Measurements from ENCODE around the gene AARSD1. TPM values are rescaled to one million over a fixed set of nuclear protein-coding genes. Genes with fewer than 3 reads are reported as not detected.
"Not testable (repeated sequence)": the region's sequence is repeated elsewhere in the genome, so short reads cannot be mapped to it uniquely, and the experiment has no call there.

The AARSD1 gene
- total RNA-seq, 1 experiment from 2014 or later = 69.0 TPM

GRCh38 chr17:42924891-42925290 lies 39.4 kb downstream of the AARSD1 start:
- Mint-ChIP-seq H3K27ac (ENCODE audit: unreplicated experiment) (no peak overlapping the region), H3K9me3 (ENCODE audit: unreplicated experiment) (no peaks in the 10 kb centered on the region), H3K4me3 (ENCODE audit: unreplicated experiment) (no peak overlapping the region), H3K36me3 (ENCODE audit: insufficient read depth, unreplicated experiment) (peaks cover 2% of the 10 kb centered on the region), H3K4me1 (ENCODE audit: low read depth, unreplicated experiment) (no peaks in the 10 kb centered on the region), H3K27me3 (ENCODE audit: insufficient read depth, unreplicated experiment) (no peaks in the 10 kb centered on the region)
- H3K27me3 ChIP-seq (replicated peaks; ENCODE audit: control insufficient read depth, insufficient read depth, low read length) = no peaks in the 10 kb centered on the region
- no peak overlapping the region for H3K4me3 ChIP-seq (ENCODE audit: low read depth, low read length)
- POLR2A ChIA-PET = no interaction called here
- no peak for TF ChIP-seq CTCF (IDR thresholded peaks at IDR 0.05; ENCODE audit: insufficient read depth in 1 of 2, low read depth in 1 of 2, low read length in 1 of 2, severe bottlenecking in 1 of 2, unreplicated experiment in 1 of 2)
- CTCF ChIA-PET = no interaction called here
- no peak for DNase-seq
- no peaks in the 10 kb centered on the region for H3K9me3 ChIP-seq
- no peaks in the 10 kb centered on the region for H3K36me3 ChIP-seq (ENCODE audit: control insufficient read depth, insufficient read depth, low read length)
- BruUV-seq (replicated peaks) = no TSS peak
- intact Hi-C loops (cut with micrococcal nuclease; ENCODE audit: unreplicated experiment) = loop anchor here (5.0 kb wide), 1 partner anchor 38 kb away; no protein-coding TSS in a partner anchor
- H3K4me1 ChIP-seq = peaks cover 12% of the 10 kb centered on the region

GRCh38 chr17:42923472-42923871 lies 40.8 kb downstream of the AARSD1 start:
- H3K27me3 Mint-ChIP-seq (ENCODE audit: insufficient read depth, unreplicated experiment); H3K36me3 Mint-ChIP-seq (ENCODE audit: insufficient read depth, unreplicated experiment); DNase-seq; H3K4me3 ChIP-seq (ENCODE audit: low read depth, low read length); H3K4me1 ChIP-seq; POLR2A ChIA-PET; H3K9me3 ChIP-seq; H3K27me3 ChIP-seq (replicated peaks; ENCODE audit: control insufficient read depth, insufficient read depth, low read length); BruUV-seq (replicated peaks); intact Hi-C loops (cut with micrococcal nuclease; ENCODE audit: unreplicated experiment); H3K27ac Mint-ChIP-seq (ENCODE audit: unreplicated experiment); H3K4me1 Mint-ChIP-seq (ENCODE audit: low read depth, unreplicated experiment); H3K9me3 Mint-ChIP-seq (ENCODE audit: unreplicated experiment); H3K4me3 Mint-ChIP-seq (ENCODE audit: unreplicated experiment); H3K36me3 ChIP-seq (ENCODE audit: control insufficient read depth, insufficient read depth, low read length): not testable (repeated sequence)
- CTCF ChIA-PET = interaction anchor here (0.7 kb wide), 1 partner anchor 107 kb away, joined by 4 read pairs; no protein-coding TSS in a partner anchor

- Histone ChIP-seq H3K4me3 (ENCODE audit: low read depth, low read length) (no peak overlapping the region), H3K27me3 (replicated peaks; ENCODE audit: control insufficient read depth, insufficient read depth, low read length) (no peaks in the 10 kb centered on the region), H3K4me1 (peaks cover 8% of the 10 kb centered on the region), H3K9me3 (no peaks in the 10 kb centered on the region), H3K36me3 (ENCODE audit: control insufficient read depth, insufficient read depth, low read length) (no peaks in the 10 kb centered on the region)
- TF ChIP-seq CTCF (IDR thresholded peaks at IDR 0.05; ENCODE audit: insufficient read depth in 1 of 2, low read depth in 1 of 2, low read length in 1 of 2, severe bottlenecking in 1 of 2, unreplicated experiment in 1 of 2) = no peak
- POLR2A ChIA-PET = no interaction called here
- CTCF ChIA-PET = no interaction called here
- intact Hi-C loops (cut with micrococcal nuclease; ENCODE audit: unreplicated experiment) = no loop called here
- Mint-ChIP-seq H3K9me3 (ENCODE audit: unreplicated experiment) (no peaks in the 10 kb centered on the region), H3K4me1 (ENCODE audit: low read depth, unreplicated experiment) (no peaks in the 10 kb centered on the region), H3K4me3 (ENCODE audit: unreplicated experiment) (no peak overlapping the region), H3K27ac (ENCODE audit: unreplicated experiment) (no peak overlapping the region), H3K27me3 (ENCODE audit: insufficient read depth, unreplicated experiment) (no peaks in the 10 kb centered on the region), H3K36me3 (ENCODE audit: insufficient read depth, unreplicated experiment) (peaks cover 5% of the 10 kb centered on the region)
- no TSS peak for BruUV-seq (replicated peaks)
- DNase-seq = no peak
These were observed 42.0 kb downstream of the AARSD1 start for GRCh38 chr17:42922294-42922693.

GRCh38 chr17:42920922-42921321 lies 43.3 kb downstream of the AARSD1 start:
- H3K4me1 ChIP-seq = peaks cover 8% of the 10 kb centered on the region
- Mint-ChIP-seq H3K27ac (ENCODE audit: unreplicated experiment) (no peak overlapping the region), H3K4me3 (ENCODE audit: unreplicated experiment) (no peak overlapping the region), H3K4me1 (ENCODE audit: low read depth, unreplicated experiment) (no peaks in the 10 kb centered on the region), H3K27me3 (ENCODE audit: insufficient read depth, unreplicated experiment) (no peaks in the 10 kb centered on the region), H3K36me3 (ENCODE audit: insufficient read depth, unreplicated experiment) (peaks cover 5% of the 10 kb centered on the region), H3K9me3 (ENCODE audit: unreplicated experiment) (no peaks in the 10 kb centered on the region)
- H3K9me3 ChIP-seq = no peaks in the 10 kb centered on the region
- ChIA-PET POLR2A (no interaction called here), CTCF (no interaction called here)
- H3K4me3 ChIP-seq (ENCODE audit: low read depth, low read length) = no peak overlapping the region
- H3K36me3 ChIP-seq (ENCODE audit: control insufficient read depth, insufficient read depth, low read length) = no peaks in the 10 kb centered on the region
- no peak for TF ChIP-seq CTCF (IDR thresholded peaks at IDR 0.05; ENCODE audit: insufficient read depth in 1 of 2, low read depth in 1 of 2, low read length in 1 of 2, severe bottlenecking in 1 of 2, unreplicated experiment in 1 of 2)
- no TSS peak for BruUV-seq (replicated peaks)
- H3K27me3 ChIP-seq (replicated peaks; ENCODE audit: control insufficient read depth, insufficient read depth, low read length) = no peaks in the 10 kb centered on the region
- intact Hi-C loops (cut with micrococcal nuclease; ENCODE audit: unreplicated experiment) = no loop called here
- no peak for DNase-seq
